GM18907 (cell line): Measurements from ENCODE around the gene BUB3.

Experiments
- ATAC-seq: cut with Tn5 transposase; IDR thresholded peaks from one replicate; pipeline ENCODE4 v1.9.1; 2021; ENCODE audit warnings: mild to moderate bottlenecking, moderate library complexity; ENCODE audit not compliant: unreplicated experiment

The BUB3 gene

GRCh38 chr10:123154092-123154710 is at the start of gene BUB3:
TSS of gene BUB3 (plus strand) at chr10:123154402. CDS start at chr10:123154918, 516 bp downstream.
- ATAC-seq = peak; percentile 93

GRCh38 chr10:123109466-123109865 is 44.7 kb upstream of the BUB3 start:
- no peak for ATAC-seq

DNA sequence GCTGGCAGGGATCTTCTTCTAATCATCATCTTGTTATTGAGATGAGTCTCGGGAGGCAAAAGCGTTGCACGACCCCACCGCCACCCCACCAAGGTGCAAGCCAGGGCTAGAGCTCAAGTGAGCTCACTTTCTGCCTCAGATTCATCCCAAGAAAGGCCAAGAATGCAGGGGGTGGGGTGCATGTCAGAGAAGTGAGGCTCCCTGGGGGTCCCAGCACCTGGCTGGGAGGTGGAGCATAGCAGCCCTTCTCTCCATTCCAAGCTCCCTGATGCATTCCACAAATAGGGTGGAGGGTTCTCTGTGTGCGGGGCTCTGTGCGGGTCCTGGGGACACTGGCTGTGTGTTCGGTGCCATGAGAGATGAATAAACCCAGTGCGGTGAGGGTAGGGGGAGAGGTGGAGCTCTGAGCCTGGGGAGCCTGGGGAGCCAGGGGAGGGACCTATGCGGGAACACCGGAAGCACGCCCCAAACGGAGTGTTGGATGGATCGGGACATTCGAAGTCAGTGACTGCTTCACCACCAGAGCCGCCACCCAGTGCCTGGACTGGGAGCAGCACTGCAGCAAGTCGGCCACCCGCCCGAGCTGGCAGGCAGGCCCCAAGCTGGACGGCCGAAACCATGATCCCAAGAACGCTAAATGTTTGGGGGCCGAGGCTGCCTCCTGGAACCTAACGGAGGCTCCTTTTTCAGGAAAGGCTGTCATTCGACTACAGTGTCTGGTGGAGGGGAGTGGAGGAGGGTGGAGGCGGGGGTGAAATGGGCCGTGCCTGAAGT is 36.4 kb upstream of the BUB3 start:
- no peak for ATAC-seq

DNA sequence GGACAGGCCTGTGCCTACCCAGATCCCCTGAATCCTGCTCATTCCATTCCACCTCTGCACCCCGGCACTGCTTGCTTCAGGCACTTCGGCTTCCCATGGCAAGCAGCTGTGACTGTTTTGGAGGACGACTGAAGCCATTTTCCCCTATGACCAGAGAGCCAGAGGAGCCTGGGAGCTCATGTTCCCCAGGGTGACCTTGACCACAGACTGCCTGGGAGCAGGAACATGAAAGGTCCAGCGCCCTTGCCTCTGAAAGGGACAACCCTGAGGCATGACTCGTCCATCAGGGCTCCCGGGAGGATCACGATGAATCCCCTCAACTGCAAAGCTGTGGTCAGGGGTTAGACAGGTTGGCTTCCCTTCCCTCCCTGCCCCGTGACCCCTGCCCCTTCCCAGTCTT is 35.1 kb upstream of the BUB3 start:
- no peak for ATAC-seq

- no peak for ATAC-seq
Measured at GRCh38 chr10:123126246-123126645, 28.0 kb upstream of the BUB3 start.

DNA sequence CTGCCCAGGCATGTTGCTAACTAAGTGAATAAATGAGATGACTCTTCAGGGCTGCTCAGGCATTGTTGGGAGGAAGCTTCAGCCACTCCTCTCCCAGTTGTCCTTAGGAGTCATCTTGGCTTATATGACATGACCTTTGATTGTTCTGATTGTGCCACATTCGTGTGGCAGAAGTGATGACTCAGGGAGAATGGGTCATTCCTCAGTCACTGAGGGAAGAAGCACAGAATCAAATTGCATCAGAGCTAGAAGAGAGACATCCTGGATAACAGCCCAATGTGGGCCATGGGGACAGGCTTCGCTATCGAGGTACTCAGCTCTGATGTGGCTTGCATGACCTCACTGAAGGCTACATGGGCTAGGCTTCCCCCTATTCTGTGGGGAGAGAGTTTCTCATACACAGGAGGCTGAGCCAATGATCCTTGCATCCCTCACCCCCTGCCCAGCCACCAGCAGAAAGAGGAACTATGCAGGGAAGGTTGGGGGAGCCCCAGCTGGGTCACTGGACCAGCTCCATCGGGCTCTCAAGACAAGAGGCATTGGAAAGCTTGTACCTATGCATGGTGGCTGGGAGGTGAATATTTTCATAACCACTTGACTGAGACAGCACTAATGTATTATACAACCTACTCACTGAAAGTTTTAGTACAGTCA is 24.5 kb upstream of the BUB3 start:
- no peak for ATAC-seq

GRCh38 chr10:123132576-123133477 is 21.4 kb upstream of the BUB3 start:
- peak; percentile 64 for ATAC-seq

DNA sequence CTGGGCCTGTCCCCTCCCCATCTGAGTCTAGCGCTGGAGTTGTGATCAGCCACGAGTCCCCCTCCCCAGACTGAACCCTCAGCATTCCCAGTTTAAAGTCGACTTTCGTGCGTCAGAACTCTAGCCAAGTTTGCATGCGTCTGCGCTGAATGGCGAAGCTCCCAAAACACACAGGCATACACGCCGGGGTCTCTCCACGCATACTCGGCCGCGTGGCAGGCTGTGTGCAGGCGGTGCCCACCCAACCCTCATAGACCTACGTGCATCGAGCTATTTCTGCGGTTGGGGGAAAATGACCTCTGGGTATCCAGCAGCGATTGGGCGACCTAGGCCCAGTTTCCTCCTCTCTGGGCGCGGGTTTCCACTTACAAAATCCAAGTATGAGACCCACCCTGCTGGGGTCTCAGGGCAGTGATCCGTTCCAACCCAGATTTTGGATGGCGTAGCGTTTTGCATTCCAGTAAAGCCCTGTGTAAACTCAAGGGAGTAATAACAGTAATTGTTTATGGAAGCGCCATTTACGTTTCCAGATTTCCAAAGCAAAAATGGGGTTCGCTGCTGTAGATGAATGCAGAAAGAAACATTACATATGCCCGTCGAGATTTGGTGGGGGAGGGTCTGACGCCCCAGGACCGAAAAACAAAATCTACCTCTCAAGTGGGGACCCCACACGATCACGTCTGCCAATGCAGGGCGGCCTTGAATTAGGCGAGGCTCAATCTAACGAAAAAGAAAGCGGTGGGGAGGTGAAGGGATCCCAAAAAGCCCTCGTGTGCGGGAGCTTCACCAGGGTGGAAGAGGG is 20.5 kb upstream of the BUB3 start:
- no peak for ATAC-seq

DNA sequence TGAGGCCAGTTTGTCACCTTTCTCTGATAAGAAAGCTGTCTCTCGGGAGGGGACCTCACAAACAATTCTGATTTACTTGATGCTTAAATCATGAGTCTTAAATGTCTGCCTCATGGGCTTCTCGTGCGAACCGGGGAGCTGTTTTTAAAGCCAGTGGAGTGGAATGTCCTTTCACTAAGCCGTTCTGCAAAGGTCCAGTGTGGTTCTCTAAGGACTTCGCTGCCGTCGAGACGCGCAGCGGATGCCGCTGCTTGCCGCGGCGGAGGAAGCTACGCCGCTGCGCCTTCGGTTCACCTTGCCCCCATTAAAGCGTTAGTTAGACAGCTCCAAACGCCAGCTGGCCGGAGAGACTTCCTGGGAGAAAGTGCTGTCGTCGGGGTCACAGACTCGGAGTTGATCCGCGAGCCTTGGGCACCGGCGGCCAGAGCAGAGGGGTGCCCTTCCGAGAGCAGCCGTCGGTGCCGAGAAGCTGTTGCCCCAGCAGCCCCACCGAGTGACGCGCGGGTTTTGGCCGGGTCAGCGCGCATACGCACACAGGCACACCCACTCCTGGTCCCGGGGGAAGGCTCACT is 19.8 kb upstream of the BUB3 start:
- ATAC-seq = no peak

DNA sequence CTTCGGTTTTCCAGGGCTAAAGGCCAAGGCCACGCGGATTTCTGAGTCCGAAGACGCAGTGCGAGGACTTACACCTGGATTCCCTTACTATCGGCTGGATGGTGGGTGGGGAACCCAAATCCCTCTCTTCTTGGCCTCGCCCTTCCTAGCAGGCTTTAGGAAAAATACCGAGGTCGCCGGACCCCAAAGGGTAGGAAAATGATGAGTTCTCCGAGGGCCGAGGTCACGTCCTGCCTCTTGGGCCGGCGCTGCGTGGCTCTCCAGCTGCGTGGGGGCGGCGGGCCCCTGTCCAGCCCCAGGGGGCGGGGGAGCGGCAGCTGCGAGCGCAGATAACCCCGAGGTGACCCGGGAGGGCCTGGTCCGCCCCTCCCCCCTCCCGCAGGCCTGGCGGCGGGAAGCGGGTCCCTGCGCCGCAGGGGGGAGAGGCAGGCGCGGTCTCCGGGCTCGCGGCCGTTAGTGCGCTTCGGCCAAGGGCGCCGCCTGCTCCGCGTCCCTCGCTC is 19.2 kb upstream of the BUB3 start:
- ATAC-seq = no peak

DNA sequence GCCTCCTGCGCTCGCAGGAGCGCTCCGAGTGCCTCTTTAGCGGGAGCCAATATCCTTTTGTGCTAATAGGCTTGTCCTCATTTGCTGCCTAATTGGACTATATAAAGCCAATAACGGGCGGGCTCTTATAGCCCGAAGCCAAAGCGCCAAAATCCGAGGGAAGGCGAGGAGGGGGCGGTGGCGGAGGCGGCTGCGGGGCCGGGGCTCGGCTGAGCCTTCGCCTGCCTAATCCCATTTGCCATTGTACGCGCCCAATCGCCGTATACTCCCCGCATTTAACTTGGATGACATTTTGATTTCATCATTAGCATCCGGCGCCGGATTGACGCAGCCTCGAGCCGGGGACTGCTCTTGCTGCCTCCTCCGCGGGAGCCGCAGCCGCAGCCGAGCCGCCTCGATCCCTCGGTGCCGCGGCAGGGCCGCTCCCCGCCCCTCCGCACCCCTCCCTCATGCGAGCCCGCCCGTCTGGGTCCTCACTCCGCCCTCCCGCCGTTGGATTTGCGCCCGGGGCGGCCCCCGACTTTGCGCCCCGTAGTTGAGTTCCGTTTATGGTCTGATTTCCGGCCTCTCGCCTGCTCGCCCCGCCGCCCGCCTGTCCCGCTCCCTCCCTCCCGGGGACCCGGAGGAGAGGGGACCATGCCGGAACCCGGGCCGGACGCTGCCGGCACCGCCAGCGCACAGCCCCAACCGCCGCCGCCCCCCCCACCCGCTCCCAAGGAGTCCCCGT is 18.6 kb upstream of the BUB3 start, which contains the start of gene HMX3:
Gene HMX3, plus strand, starts transcription at position 556 of the 727 bp plus-strand sequence. Its CDS starts 81 bp downstream, at position 637.
- ATAC-seq = no peak

DNA sequence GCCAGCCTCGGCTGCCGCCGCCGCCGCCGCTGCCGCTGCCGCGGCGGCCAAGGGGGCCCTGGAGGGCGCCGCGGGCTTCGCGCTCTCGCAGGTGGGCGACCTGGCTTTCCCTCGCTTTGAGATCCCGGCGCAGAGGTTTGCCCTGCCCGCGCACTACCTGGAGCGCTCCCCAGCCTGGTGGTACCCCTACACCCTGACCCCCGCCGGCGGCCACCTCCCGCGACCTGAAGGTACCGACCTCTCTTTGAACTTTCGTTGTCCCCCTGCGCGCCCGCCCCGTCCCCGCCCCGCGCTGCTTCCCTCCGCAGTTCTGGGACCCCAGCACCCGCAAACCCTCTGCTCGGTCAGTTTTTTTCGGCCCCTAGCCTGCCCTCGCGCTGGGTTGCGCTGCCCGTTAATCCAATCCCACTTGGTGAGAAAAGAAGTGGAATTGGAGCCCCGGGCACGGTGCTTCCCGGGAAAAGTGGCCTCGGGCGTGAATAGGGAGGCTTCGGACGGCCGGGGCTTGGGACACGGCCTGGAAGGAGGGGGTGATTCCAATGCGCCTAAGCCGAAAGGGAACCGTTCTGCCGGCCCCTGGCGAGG is 17.9 kb upstream of the BUB3 start:
- no peak for ATAC-seq

DNA sequence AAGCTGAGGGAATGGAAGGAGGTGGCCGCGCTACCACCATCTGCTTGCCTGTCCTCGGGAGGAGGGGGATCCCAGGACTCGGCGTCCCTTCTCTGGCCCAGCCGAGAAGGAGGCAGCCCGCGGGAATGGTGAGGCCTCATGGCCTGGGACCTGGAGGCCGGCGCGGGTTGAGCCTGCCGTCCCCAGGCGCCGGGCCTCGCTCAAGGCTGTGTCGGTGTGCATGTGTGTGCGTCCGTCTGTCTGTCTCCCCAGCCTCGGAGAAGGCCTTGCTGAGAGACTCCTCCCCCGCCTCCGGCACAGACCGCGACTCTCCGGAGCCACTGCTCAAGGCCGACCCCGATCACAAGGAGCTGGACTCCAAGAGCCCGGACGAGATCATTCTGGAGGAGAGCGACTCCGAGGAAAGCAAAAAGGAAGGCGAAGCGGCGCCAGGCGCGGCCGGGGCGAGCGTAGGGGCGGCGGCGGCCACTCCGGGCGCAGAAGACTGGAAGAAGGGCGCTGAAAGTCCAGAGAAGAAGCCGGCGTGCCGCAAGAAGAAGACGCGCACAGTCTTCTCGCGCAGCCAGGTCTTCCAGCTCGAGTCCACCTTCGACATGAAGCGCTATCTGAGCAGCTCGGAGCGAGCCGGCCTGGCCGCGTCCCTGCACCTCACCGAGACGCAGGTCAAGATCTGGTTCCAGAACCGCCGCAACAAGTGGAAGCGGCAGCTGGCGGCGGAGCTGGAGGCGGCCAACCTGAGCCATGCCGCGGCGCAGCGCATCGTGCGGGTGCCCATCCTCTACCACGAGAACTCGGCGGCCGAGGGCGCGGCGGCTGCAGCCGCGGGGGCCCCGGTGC is 17.2 kb upstream of the BUB3 start:
- no peak for ATAC-seq

DNA sequence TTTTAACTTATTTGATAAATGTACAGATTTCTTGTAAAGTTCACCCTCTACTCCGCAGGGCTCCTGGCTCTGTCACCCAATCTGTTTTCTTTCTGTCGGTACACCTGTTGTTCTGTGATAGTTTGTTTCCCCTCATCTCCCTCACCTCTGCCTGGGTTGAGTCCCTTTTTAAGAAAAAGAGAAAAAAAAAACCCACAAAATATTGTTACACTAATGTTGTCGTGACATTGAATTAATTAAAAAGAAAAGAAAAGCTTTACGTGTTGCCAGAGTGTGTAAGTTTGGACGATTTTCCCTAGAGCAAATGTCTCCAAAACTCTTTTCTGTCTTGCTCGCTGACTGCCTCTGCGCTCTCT is 15.1 kb upstream of the BUB3 start:
- no peak for ATAC-seq

DNA sequence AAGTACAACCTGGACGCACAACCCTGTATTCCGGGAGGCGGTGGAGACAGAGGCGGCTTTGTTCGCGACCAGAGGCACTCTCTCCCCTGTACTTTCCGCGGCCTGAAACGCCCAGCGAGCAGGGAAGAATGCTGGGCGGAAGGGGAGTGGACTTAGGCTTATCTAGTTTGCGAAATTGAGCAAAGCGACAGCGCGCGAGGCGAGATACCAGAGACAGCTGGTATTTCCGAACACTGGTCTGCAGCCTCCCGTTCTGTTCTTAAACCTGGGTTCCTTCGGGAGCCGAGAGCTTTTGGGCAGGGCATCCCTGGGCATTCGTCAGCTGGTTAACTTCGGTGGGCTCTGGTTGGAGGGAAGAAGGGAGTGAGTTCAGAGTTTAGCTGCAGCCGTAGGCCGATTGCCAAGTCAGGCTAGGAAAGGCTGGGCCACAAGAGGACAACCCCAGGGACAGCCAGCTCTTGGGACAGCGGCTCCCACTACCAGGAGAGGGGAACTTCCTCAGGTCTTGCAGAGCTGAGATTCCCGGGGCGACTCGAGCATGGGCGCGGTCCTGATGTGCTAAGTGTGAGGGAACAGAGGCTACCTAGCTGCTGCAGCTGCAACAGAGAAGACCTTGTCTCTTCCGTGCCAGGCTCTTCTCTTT is 14.6 kb upstream of the BUB3 start:
- ATAC-seq = no peak

DNA sequence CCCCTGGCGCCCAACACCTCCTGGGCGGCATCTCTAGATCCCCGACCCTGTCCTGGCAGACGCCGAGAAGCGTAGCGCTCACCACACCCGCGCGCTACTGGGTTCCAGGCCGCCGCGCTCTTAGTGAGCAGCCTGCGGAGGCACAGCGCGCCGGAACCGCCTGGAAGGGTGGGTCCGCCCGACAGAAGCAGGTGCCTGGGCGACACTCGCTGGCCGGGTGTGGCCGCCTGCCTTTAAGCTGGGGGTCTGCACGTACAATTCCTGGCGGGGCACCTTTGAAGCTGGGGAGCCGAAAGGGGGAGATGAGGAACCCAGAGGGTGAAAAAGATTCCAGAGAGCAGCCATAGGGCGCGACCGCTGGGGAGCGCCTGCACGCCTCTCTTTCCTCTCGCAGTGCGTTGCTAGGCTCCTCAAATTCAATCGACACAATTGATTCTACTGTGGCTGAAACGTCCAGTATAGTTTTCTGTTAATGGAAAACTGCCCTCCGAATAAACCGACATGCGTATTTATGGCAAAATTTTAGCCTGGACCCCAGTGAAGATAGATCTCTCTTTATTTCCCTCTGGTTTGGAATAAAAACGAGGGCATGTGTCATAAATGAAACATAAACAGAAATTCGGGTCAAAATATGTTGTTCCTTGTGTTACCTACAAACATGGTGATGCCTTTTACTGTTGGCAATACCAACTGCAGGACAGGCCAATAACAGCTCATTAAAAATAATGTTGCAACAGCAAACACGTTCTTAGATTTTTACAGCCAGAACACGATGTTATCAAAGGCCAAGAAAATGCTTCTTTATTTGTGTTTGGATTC is 13.8 kb upstream of the BUB3 start:
- no peak for ATAC-seq
